Measurements from ENCODE around the gene ERBB2.

The ERBB2 gene

DNA sequence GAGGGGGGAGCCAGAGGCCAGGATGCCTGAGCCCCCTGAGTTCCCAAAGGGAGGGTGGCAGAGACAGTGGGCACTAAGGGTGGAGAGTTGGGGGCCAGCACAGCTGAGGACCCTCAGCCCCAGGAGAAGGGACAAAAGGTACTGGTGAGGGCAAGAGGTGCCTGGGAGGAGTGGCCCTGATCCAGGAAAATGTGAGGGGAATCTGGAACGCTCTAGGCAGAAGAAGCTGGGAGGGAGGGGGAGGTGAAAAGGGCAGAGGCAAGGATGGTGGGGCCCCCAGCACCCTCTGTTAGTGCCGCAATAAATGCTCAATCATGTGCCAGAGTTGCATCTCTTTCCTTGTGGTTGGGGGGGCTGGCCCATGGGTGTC, 33.6 kb upstream of the ERBB2 start:
- DNase-seq, result no peak

DNA sequence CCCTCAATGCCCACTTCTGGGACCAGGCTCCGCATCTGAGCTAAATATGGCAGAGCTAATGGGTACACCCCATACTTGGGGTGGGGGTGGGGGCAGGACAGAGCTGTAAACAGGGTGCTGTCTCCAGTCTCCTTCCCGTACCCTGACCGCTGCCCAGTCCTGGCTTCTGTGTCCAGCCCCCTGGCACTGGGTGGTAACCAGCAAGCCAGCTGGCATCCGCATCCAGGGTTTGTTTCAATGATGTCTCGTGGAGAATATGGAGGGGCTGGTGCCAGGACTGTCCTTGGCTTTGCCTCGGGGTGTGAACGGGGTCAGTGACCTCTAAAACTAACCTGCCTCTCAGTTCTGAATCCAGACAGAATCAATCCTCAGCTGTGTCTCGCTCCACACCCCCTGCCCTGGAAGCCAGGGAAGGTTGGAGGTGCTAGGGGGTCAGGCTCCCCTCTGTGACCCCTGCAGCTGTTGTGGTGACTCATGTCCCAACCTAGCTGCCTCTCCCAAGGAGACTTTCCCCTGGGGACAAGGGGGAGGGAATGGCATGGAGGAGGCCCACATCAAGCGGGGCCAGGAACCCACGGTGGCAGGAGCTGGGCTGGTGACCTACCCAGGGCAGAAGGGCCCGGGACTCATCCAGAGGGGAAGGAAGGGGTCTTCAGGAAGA, 33.1 kb upstream of the ERBB2 start:
- DNase-seq, result peak; percentile 9

DNA sequence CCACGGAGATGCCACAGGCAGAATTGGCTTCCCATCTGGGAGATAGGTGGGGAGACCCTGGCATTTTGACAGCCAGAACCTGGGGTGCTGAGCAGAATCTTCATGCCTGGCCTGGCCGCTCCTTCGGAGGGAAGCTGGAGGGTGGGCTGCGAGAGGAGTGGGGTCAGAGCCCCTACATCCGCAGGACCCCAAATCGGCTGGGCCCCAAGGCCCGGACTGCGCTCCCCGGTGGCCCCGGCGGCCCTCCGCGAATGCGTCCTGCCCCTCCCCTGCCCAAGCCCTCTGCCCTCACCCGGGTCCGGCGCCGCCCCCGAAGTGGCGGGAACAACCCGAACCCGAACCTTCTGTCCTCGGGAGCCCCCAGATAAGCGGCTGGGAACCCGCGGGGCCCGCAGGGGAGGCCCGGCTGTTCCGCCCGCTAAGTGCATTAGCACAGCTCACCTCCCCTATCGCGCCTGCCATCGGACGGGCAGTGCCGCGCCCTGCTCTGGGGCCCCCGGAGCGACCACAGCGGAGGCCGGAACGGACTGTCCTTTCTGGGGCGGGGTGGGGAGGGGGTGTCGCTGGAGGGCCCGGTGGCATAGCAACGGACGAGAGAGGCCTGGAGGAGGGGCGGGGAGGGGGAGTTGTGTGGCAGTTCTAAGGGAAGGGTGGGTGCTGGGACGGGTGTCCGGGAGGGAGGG, 32.5 kb upstream of the ERBB2 start:
- peak; percentile 36 for DNase-seq

DNA sequence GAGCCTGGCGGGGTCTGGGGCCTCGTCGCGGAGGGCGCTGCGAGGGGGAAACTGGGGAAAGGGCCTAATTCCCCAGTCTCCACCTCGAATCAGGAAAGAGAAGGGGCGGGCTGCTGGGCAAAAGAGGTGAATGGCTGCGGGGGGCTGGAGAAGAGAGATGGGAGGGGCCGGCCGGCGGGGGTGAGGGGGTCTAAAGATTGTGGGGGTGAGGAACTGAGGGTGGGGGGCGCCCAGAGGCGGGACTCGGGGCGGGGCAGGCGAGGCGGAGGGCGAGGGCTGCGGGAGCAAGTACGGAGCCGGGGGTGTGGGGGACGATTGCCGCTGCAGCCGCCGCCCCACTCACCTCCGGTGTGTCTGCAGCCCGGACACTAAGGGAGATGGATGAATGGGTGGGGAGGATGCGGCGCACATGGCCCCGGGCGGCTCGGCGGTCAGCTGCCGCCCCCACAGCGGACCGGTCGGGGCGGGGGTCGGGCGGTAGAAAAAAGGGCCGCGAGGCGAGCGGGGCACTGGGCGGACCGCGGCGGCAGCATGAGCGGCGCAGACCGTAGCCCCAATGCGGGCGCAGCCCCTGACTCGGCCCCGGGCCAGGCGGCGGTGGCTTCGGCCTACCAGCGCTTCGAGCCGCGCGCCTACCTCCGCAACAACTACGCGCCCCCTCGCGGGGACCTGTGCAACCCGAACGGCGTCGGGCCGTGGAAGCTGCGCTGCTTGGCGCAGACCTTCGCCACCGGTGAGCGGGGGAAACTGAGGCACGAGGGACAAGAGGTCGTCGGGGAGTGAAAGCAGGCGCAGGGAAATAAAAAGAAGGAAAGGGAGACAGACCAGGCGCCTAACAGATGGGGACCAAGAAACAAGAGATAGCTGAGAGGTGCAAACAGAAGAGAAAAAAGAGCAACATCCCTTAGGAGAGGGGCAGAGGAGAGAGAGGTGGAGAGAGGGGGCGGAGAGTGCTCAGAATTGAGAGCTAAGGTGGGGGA, 31.6 kb upstream of the ERBB2 start, which contains the start of gene PNMT:
Gene PNMT (plus strand): TSS at position 509 of the 980 bp plus-strand sequence. CDS start 23 bp downstream, at position 532.
- DNase-seq, result peak; percentile 75

DNA sequence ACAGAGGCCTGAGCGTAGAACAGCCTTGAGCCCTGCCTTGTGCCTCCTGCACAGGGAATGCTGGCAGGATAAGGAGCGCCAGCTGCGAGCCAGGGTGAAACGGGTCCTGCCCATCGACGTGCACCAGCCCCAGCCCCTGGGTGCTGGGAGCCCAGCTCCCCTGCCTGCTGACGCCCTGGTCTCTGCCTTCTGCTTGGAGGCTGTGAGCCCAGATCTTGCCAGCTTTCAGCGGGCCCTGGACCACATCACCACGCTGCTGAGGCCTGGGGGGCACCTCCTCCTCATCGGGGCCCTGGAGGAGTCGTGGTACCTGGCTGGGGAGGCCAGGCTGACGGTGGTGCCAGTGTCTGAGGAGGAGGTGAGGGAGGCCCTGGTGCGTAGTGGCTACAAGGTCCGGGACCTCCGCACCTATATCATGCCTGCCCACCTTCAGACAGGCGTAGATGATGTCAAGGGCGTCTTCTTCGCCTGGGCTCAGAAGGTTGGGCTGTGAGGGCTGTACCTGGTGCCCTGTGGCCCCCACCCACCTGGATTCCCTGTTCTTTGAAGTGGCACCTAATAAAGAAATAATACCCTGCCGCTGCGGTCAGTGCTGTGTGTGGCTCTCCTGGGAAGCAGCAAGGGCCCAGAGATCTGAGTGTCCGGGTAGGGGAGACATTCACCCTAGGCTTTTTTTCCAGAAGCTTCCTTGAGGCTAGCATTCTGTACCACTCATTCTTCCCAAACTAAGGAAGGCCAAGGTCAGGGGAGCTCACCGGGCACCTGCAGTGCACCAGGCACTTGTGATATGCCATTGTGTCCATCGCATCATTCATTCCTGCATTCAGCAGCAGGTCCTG, 29.7 kb upstream of the ERBB2 start:
- no peak for DNase-seq

DNA sequence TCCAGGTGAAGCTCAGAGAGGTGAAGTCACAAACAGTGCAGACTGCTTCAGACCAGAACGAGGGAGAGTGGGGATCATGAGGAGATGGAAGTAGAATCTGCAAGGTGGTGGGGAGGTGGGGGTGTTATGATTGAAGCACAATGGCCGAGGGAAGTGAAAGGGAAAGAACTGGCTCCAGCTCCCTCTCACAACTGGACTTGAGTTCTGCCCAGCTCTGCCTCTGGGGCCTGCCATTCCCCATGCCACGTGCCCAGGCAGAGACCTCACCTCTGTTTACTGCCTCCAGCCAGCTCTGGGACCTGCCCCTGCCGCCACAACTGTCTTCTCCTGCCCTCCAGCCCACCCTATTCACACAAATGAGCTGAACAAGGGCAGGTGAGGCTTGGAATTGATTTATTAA, 29.1 kb upstream of the ERBB2 start:
- DNase-seq, result no peak

DNA sequence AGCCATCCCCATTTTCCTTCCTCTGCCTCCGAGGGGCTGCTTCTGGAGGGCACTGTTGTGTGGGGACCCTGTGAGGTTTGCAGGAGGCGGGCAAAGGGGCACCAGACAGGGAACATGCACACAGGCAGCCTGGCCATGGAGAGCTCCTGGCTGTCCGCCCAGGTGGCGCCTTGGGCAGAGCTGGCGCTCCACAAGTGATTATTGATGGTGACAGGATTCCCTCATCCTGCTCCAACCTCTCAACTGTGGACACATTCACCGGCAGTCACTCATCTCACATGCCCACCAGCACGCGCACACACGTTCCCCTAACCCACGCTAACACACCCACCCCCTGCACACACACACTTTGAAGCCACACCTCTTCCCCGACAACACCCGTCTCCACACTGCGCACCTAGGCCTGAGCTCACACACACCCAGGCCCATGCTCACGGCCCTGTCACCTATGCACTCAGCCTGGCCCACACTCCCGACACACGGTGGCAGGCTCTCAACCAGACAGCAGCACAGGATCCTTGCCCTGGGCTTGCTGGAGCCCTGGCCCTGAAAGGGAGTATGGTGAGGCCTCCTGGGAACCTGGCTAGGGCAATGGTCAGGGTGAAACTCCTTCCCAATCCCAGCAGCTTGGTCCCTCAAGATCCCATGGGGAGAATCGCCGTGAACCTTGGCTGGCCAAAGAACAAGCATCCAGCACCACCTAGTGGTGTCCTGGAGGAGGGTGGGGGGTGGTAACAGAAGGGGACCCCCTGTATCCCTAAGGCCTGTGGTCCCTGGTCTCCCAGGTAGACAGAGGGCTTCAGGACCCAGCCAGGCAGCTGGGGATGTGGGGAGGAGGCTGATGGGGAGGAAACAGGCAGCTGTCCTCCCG, 28.0 kb upstream of the ERBB2 start:
- peak; percentile 54 for DNase-seq

DNA sequence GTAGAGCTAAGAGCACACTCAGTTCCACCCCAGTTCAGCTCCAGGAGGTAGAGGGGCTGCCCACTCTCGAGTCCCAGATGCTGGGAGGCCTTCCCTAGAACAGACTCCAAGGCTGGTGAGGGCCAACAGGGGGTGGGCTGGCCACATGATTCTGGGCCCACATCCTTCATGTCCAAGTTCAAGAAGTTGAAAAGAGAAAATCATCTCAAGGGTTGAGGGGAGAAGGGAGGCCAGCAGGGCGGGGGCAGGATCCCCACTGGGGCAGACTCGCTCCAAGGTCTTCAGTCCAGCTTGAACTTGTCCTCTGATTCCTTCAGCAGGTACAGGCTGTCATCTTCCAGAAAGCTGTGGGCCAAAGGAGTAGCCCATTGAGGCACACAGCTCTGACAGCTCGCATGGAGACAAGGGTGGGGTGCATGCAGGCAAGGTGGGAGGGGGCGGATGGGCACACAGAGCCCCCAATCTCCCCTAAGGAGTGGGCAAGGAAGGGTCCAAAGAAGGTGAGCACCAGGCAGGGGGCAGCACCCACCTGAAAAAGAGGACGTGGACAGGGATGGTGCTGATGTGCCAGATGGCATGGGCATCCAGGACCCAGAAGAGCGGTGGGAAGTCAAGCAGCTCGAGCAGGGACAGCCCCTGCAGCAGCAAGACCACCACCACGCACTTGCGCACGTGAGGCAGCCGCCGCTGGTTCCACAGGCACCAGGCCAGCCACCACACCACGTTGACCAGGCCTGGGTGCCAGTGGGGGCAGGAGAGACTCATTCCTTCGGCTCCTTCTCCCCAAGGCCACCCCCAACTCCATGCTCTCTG, 27.1 kb upstream of the ERBB2 start:
- DNase-seq, result no peak

DNA sequence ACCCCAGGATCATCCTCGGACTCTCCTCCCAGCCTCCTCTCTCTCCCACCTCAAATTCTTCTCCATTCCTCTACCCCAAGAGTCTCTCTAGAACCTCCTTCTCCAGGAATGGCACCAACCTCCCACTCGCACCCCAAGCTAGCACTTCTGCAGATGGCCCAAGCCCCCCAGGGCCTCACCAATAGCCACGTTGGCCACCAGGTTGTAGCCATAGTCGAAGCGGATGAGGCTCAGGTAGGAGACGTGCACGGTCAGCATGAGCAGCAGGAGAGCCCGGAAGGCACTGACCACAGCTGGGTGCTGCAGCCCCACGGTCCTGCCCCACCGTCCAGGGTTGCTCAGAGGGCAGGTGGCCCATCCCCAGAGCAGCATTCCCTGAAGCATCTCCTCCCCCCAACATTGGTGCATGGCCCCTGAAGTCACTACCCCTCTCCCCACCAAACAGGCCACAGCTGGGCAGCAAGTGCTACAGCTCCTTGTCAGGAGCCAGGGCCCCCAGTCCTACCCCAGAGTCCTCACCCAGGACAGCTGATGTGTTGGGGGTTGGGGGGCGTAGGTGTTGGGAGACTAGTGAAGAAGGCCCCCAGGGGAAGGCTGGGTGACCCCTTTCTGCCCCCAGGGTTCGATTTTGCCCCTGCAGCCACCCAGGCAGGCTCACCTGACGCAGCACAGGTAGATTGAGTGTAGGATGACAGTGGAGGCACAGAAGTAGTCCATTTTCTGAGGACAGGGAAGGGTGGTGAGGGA, 26.4 kb upstream of the ERBB2 start:
- DNase-seq, result no peak

DNA sequence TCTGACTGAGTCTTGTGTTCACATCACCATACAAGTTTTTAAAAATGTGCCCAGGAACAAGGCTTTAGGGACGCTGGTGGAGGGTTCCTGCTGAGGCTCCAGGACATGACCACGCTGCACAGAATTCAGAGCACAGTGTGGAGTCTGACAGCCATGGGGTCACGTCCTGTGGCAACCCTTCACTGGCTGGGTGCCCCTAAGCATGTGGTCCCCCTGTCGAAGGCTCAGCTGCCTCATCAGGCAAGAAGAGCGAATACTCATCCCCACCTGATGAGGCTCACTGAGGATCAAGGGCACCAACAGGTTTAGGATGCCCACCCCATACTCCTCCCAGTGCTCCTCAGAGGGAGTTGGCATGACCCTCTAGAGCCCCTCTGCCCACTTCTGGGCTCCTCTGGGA, 25.7 kb upstream of the ERBB2 start:
- DNase-seq, result no peak

DNA sequence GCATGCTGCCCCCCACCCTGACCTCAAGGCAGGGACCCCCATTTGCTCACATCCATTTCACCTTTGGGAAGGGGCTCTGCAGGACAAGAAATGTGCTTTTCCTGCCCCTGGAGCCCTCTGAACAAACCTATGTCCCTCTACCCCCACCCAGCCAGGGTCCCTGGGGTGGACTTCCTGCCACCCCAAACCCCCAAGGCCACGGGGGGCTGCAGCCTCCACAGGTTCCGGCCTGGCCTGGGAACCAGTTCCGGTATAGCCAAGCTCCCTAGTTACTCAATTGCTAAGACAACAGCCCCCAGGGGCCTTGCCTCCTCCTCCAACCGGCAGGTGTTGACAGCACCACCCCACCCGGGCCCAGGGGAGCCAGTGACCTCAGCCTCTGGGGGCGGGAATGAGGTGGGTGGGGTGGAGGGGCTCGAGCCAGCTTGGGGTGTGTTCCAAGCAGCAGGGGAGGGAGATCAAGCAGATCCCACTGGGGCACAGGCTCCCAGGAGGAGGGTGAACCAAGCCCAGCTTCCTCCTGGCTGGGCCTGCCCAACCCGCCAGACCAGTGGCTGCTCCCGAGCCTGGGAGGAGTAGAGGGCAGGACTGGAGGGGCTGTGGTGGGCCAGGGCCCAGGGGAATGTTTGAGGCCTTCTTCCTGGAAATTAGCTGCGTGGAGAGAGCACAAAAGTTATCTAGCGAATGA, 25.0 kb upstream of the ERBB2 start:
- DNase-seq, result peak; percentile 87

DNA sequence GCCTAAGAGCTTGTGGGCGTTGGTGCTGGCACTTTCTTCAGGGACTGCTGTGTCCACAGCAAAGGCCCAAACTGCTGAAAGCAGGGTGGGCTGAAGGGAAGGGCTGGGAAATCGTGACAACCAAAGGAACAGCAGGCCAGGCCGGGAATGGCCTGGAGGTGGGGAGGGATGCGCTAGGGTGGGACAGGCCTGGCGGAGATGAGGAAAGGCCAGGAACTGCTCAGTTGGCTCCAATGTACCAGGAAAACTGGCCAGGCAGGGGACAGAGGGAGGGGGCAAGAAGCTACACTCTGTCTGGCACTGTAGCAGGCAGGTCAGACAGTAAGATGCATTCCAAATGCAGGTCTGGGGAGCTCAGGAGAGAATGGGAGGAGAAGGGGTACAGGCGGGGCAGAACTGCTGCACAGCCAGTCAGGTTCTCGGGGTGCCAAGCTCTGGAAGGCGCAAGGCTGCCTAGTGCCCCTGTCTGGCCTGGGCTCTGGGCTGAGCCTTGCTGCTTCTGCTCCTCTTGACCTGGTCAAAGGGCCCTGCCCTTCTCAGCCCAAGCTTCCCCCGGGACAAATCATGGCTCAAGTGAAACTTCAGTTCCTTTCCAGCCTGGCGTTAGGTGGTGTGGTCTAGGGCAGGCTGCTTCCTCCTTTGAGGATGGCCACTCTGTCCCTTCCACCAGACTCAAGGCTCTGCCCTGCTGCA, 24.3 kb upstream of the ERBB2 start:
- DNase-seq, result peak; percentile 24

DNA sequence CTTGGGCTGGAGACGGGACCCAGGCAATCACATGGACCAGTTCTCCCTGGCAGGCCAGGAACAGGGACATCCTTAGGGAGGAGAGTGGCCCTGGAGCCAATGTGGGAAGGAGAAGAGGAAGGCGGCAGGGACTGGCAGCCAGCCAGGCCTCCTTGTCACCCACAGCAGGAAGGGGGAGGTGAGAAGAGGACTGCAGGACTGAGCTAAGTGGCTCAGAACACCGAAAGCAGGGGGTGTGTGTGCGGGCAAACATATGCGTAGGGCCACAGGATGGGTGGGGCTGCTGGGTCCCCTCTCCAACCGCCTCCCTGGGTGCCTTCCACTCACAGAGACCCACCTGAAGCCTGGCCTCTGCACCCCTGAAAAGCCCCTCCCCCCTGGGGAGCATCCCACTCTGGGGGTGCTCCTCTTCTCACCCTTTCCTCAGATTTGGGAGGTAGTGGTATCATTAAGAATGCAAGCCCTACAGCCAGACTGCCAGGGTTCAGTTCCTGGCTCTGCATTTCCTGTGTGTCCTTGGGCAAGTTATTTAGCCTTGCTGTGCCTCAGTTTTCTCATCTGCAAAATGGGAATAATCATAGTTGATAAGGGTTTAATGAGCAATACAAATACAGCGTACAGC, 23.6 kb upstream of the ERBB2 start:
- peak; percentile 85 for DNase-seq

DNA sequence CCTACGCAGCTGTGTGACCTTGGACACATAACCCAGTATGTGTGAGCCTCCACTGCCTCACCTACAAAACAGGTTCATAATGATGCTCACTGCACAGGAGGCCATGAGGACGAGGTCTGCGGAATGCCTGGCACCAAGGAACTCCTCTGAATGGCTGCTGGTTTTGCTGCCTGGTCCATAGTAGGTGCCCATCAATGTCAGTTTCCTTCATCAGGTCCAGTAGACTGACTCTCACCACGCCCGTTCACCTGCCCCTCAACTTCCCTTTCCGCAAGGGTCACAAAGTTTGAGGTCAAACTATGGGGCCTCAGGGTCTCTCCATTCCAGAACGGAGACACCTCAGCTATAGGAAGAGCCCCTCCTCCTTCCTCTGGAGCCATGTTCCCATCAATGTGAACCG, 22.8 kb upstream of the ERBB2 start:
- DNase-seq, result no peak

DNA sequence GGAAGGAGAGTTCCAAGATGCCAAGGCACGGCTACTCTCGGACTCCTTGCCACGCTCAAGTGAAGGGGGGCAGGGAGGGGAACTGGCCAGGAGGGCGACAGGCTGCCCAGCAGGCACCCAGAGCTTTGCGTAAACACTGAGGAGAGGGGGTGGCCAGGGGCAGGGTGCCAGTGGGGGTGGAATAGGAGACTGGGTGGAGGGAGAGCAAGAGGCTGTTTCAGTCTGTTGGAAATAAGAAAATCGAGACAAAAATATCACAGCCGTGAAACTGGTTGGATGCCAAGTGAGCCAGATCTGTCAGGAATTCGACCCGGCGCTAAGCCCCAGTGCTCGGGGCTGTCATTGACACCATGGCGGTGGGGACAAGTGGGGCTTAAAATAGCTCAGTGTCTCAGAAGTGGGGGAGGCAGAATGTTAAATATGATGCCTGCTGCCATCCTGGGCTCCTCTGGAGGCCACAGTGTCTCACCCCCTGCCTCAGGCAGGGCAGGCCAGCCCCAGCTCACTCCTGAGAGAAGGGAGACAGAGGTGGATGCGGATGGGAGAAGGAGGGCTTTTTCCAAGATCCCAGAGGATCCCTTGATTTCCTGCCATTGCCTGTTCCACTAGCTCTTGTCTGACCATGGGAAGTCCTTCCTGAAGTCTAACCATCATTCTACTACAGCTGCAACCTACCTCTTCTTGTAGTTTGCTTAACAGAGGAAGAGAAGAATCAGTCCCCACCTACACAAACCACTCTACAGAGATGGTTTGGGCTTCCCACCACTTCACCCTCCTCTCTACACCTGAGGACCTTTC, 22.1 kb upstream of the ERBB2 start:
- DNase-seq, result peak; percentile 10

DNA sequence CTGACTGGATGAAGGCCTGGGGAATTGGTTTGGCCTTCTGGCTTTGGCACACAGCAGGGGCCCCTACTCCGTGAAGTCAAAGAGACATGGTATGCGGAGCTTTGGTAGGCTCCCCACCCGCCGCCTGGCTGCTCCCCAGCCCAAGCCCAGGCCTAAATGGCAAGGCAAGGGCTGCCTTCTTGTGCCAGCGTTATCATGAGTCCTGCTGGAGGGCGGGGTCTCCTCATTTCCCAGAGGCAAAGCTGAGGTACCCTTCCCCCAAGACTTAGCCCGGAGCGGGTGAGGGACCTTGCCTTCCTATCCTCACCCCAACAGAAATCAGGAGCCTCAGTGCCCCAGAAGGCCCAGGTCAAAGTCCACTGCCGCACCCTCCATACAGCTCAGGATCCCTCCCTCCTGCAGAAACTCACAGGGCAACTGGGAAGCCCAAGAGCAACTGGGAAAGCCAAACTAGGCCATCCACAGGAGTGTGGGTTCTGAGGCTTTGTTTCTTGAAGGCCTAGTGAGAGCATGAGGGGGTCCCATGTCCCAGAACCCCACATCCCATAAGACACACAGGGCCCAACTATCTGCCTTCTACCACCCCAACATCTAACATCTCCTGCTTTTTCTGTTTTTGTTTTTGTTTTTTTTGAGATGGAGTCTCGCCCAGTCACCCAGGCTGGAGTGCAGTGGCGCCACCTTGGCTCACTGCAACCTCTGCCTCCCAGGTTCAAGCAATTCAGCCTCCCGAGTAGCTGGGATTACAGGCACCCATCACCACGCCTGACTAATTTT, 21.3 kb upstream of the ERBB2 start:
- no peak for DNase-seq
